Suprapubic skin (tissue), 4 donors: Measurements from ENCODE around the gene RDX.

ENCODE experiments used
- CTCF ChIP-seq, 2 donors: fragments of 200-600 bp in 1 of 2; fragments of 450-650 bp in 1 of 2; sonication (generic) in 1 of 2; IDR thresholded peaks; one replicate each; pipeline ENCODE4 v1.5.1; 2016 to 2019; ENCODE audit warnings: antibody characterized with exemption in 2 of 2, mild to moderate bottlenecking in 1 of 2, moderate library complexity in 1 of 2
- EP300 ChIP-seq: sonication (generic); formaldehyde crosslinking; IDR thresholded peaks from one replicate; pipeline ENCODE4 v1.6.1; 2017; ENCODE audit warnings: antibody characterized with exemption
- POLR2A ChIP-seq, 2 donors: fragments of 450-650 bp; IDR thresholded peaks; one replicate each; pipeline ENCODE4 v1.6.1; 2017; ENCODE audit warnings: antibody characterized with exemption in 2 of 2, mild to moderate bottlenecking in 2 of 2, moderate library complexity in 2 of 2
- POLR2AphosphoS5 ChIP-seq, 3 donors: sonication (generic); formaldehyde crosslinking; IDR thresholded peaks; one replicate each; pipeline ENCODE4 v1.6.1; 2017; ENCODE audit warnings: antibody characterized with exemption in 3 of 3

GRCh38 chr11:110158317-110159200 lies 137.9 kb downstream of the RDX start:
- TF ChIP-seq CTCF (IDR thresholded peaks at IDR 0.05), result no peak
- no peak for TF ChIP-seq POLR2AphosphoS5 (IDR thresholded peaks at IDR 0.05)
- no peak for TF ChIP-seq EP300
- TF ChIP-seq POLR2A (IDR thresholded peaks at IDR 0.05), result no peak
